Measurements from ENCODE around the gene CTSC.

The CTSC gene

GRCh38 chr11:88275636-88276035 is 61.9 kb downstream of the CTSC start:
- H3K4me2 ChIP-seq (ENCODE audit: low read depth, low read length, poor library complexity, severe bottlenecking) = no peak overlapping the region
- no peaks in the 10 kb centered on the region for H3K9me3 ChIP-seq (ENCODE audit: insufficient read depth, low read length)
- H4K20me1 ChIP-seq (ENCODE audit: low read depth, low read length) = no peaks in the 10 kb centered on the region
- TF ChIP-seq CTCF (IDR thresholded peaks at IDR 0.05; ENCODE audit: insufficient read depth, low read length, poor library complexity, severe bottlenecking) (no peak), EZH2phosphoT487 (conservative IDR thresholded peaks at IDR 0.05; ENCODE audit: low read length) (no peak)
- no peaks in the 10 kb centered on the region for H3F3A ChIP-seq (ENCODE audit: insufficient read depth)
- H2AFZ ChIP-seq (ENCODE audit: low read depth, low read length, severe bottlenecking) = no peak overlapping the region
- 0 out of 2 replicates have a peak, but pooled peaks cover 3% of the 10 kb centered on the region for H3K36me3 ChIP-seq (ENCODE audit: low read length)
- H3K27ac ChIP-seq (ENCODE audit: low read depth, low read length) = no peak overlapping the region
- H3K9me2 ChIP-seq (replicated peaks; ENCODE audit: insufficient read depth, low read length) = no peaks in the 10 kb centered on the region
- H3K9ac ChIP-seq (ENCODE audit: low read length) = no peak overlapping the region
- no peak overlapping the region for H3K4me3 ChIP-seq (ENCODE audit: insufficient read depth, low read length, poor library complexity, severe bottlenecking)
- no peaks in the 10 kb centered on the region for H3K27me3 ChIP-seq (ENCODE audit: low read length)
- H3K79me2 ChIP-seq (ENCODE audit: insufficient read depth, low read length) = no peaks in the 10 kb centered on the region

- no peaks in the 10 kb centered on the region for H3F3A ChIP-seq (ENCODE audit: insufficient read depth)
- no peaks in the 10 kb centered on the region for H3K27me3 ChIP-seq (ENCODE audit: low read length)
- H3K4me3 ChIP-seq (ENCODE audit: insufficient read depth, low read length, poor library complexity, severe bottlenecking) = no peak overlapping the region
- no peak overlapping the region for H3K27ac ChIP-seq (ENCODE audit: low read depth, low read length)
- no peak overlapping the region for H3K4me2 ChIP-seq (ENCODE audit: low read depth, low read length, poor library complexity, severe bottlenecking)
- H3K9me2 ChIP-seq (replicated peaks; ENCODE audit: insufficient read depth, low read length) = no peaks in the 10 kb centered on the region
- TF ChIP-seq CTCF (IDR thresholded peaks at IDR 0.05; ENCODE audit: insufficient read depth, low read length, poor library complexity, severe bottlenecking) = no peak
- no peak for TF ChIP-seq EZH2phosphoT487 (conservative IDR thresholded peaks at IDR 0.05; ENCODE audit: low read length)
- H4K20me1 ChIP-seq (ENCODE audit: low read depth, low read length) = no peaks in the 10 kb centered on the region
- no peak overlapping the region for H3K9ac ChIP-seq (ENCODE audit: low read length)
- H3K36me3 ChIP-seq (ENCODE audit: low read length) = peaks cover 10% of the 10 kb centered on the region; the same call in 1 of the 2 replicates
- H2AFZ ChIP-seq (ENCODE audit: low read depth, low read length, severe bottlenecking) = no peak overlapping the region
- no peaks in the 10 kb centered on the region for H3K9me3 ChIP-seq (ENCODE audit: insufficient read depth, low read length)
- H3K79me2 ChIP-seq (ENCODE audit: insufficient read depth, low read length) = no peaks in the 10 kb centered on the region
Observed at GRCh38 chr11:88266919-88267318, 70.6 kb downstream of the CTSC start.

GRCh38 chr11:88266157-88266556 is 71.4 kb downstream of the CTSC start:
- Histone ChIP-seq H3F3A (ENCODE audit: insufficient read depth) (no peaks in the 10 kb centered on the region), H3K4me2 (ENCODE audit: low read depth, low read length, poor library complexity, severe bottlenecking) (no peak overlapping the region), H3K4me3 (ENCODE audit: insufficient read depth, low read length, poor library complexity, severe bottlenecking) (no peak overlapping the region), H3K9ac (ENCODE audit: low read length) (no peak overlapping the region), H3K79me2 (ENCODE audit: insufficient read depth, low read length) (no peaks in the 10 kb centered on the region), H2AFZ (ENCODE audit: low read depth, low read length, severe bottlenecking) (no peak overlapping the region), H3K9me3 (ENCODE audit: insufficient read depth, low read length) (no peaks in the 10 kb centered on the region), H3K9me2 (replicated peaks; ENCODE audit: insufficient read depth, low read length) (no peaks in the 10 kb centered on the region), H3K27ac (ENCODE audit: low read depth, low read length) (no peak overlapping the region), H3K27me3 (ENCODE audit: low read length) (no peaks in the 10 kb centered on the region), H3K36me3 (ENCODE audit: low read length) (peaks cover 10% of the 10 kb centered on the region; the same call in 1 of the 2 replicates), H4K20me1 (ENCODE audit: low read depth, low read length) (no peaks in the 10 kb centered on the region)
- no peak for TF ChIP-seq EZH2phosphoT487 (conservative IDR thresholded peaks at IDR 0.05; ENCODE audit: low read length)
- TF ChIP-seq CTCF (IDR thresholded peaks at IDR 0.05; ENCODE audit: insufficient read depth, low read length, poor library complexity, severe bottlenecking) = no peak
